Stimulated activated naive CD8-positive, alpha-beta T cell treated with anti-CD3 and anti-CD28 coated beads, Interleukin-15, Interleukin-2, amounts not matched to agents 100 U/mL and 50 U/mL, for 24 hours (primary cell): ENCODE measurements around the gene SCO1.
A peak's percentile ranks its signal among the peaks of the same experiment; 100 is the strongest.
"Not testable (repeated sequence)": the region's sequence is repeated elsewhere in the genome, so short reads cannot be mapped to it uniquely, and the experiment has no call there.

ENCODE experiments used
- ATAC-seq: fragments of 150-1000 bp; cut with Tn5 transposase; one replicate; pipeline ENCODE4 v1.10.0; 2021
- DNase-seq: peaks from one replicate; pipeline ENCODE4 v3.0.0; 2021

The SCO1 gene

DNA sequence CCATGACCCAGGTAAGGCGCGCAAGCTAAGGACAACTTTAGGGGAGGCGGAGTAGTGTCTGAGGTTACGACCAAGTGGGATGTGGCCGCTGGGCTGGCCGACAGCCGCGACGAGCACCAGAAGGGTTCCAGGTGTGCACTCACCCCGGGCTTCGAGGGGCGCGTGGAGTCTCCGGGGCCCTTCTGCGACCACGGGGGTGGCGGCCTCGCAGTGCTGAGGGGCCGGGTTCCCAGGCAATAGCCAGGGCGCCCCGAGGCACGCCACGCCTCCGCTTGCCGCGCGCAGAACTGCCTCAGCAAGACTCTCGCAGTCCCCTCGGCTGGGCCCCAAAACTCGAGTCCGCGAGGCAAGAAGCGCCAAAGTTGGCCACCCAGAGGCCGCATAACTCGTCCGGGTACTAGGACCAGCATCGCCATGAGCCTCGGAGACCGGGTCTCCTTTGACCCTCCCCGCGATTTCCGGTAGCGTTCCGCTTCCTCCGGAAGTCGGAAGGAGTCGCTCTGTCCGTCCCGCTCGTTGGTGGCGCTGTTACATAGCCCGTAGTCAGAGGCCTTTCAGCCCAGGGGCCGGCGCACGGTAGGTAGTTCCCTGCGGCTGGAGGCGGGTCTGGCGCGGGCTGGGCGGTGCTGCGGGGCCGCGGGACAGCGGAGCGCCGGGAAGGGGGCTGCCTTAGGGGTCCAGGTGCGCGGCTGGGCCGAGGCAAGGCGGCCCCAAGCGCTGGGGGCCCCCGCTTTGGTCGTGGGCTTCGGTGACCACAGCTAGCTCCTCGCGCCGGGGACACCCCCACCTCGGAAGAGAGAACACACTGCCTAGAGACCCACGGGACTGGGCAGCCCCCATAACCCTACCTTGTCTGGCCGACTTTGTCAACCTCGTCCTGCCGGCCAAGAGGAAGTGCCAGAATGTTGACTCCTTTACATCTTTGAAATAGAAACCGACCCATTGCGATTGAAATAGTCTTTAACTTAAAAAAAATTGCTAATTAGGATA lies at the start of gene SCO1, which contains the start of gene ADPRM:
TSS of gene SCO1 (minus strand) at position 442 of the 990 bp plus-strand sequence. CDS start at position 416, 26 bp downstream.
TSS of gene ADPRM (plus strand) at position 503 of the 990 bp plus-strand sequence. CDS start 7,333 bp downstream, outside the sequence.
- DNase-seq = peak; percentile 91
- ATAC-seq = peak; percentile 99

- ATAC-seq = no peak
Measured at GRCh38 chr17:10745231-10745630, 47.9 kb upstream of the SCO1 start.

GRCh38 chr17:10744501-10745000 lies 47.2 kb upstream of the SCO1 start:
- peak; percentile 43 for ATAC-seq
- DNase-seq = no peak

More at GRCh38 chr17:10745231-10745630, 47.9 kb upstream of the SCO1 start:
- no peak for DNase-seq

DNA sequence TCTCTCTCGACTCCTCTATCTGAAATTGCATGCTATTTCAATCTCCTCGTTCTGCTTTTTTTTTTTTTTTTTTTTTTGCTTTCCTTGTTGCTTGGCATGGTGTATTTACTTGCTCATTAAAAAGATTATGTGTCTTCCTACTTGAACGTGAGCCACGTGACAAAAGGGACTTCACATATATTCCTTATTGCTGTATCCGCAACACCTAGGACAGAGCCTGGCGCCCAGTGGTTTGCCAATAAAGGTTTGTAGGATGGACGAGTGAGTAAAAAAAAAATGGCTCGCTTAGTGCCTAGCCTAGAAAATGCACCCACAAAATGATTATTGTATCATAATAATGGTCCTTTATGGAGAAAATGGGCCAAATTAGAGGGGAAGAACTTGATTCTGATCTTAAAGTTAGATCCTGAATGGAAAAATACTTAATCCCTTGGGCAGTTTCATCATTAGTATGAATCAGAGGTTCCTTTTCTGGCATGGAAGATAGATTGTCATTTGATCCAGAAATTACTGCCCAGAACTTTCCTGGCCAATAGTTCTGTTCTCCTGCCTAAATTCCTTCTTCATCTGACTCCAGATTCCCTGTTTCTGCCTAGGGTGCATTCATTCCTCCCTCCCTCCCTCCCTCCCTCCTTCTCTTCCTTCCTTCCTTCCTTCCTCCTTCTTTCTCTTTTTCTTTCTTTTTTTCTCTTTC lies 46.1 kb upstream of the SCO1 start:
- no peak for ATAC-seq
- DNase-seq = no peak

GRCh38 chr17:10742431-10742830 lies 45.1 kb upstream of the SCO1 start:
- ATAC-seq (no peak), DNase-seq (no peak)

GRCh38 chr17:10741416-10742135 lies 44.2 kb upstream of the SCO1 start:
- ATAC-seq = no peak

GRCh38 chr17:10739386-10739785 lies 42.1 kb upstream of the SCO1 start:
- ATAC-seq = no peak
- no peak for DNase-seq

More at GRCh38 chr17:10741416-10742135, 44.2 kb upstream of the SCO1 start:
- no peak for DNase-seq

DNA sequence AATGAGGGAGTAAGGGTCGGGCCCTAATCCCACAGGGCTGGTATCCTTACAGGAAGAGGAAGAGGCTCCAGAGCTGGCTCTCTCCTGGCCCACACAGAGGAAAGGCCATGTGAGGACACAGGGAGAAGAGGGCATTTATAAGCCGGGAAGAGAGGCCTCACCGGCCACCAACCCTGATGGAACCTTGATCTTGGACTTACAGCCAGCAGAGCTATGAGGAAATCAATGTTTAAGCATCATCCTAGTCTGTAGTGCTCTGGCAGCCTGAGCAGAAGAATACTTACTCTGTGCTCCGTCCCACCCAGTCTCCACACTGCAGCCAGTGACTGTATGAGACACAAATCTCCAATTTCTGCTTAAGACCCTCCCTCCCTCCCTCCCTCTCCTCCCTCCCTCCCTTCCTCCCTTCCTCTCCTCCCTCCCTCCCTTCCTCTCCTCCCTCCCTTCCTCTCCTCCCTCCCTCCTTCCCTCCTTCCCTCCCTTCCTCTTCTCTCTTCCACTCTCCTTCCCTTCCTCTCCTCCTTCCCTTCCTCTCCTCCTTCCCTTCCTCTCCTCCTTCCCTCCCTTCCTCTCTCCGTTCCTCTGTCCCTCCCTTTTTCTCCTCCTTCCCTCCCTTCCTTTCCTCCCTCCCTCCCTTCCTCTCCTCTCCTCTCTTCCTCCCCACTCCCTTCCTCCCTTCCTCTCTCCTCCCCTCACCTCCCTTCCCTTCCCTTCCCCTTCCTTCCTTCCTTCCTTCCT lies 41.4 kb upstream of the SCO1 start:
- ATAC-seq (no peak), DNase-seq (no peak)

GRCh38 chr17:10737736-10738135 lies 40.4 kb upstream of the SCO1 start:
- no peak for DNase-seq
- no peak for ATAC-seq

GRCh38 chr17:10737168-10737622 lies 39.9 kb upstream of the SCO1 start:
- ATAC-seq (peak; percentile 23), DNase-seq (peak; percentile 49)

- DNase-seq (no peak), ATAC-seq (no peak)
Measured at GRCh38 chr17:10735821-10736220, 38.5 kb upstream of the SCO1 start.

DNA sequence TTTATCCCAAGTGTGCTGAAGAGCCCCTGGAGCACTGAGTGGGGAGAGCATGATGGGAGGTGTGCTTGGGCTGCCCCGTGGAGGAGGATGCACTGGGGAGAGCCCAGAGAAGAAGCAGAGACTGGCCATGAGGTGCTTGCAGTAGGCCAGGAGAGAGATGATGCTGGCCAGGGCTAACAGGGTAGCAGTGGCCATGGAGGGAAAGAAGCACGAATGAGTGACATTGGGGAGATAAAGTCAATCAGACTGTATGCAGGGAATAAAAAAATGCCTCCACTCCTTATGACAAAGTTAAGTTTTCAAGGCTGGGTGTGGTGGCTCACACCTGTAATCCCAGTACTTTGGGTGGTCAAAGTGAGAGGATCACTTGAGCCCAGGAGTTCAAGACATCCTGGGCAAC lies 37.9 kb upstream of the SCO1 start:
- DNase-seq = no peak
- no peak for ATAC-seq

- DNase-seq (no peak), ATAC-seq (no peak)
Measured at GRCh38 chr17:10733666-10734065, 36.3 kb upstream of the SCO1 start.

- DNase-seq = not testable (repeated sequence)
Measured at GRCh38 chr17:10732121-10732520, 34.8 kb upstream of the SCO1 start.

GRCh38 chr17:10731408-10731879 lies 34.1 kb upstream of the SCO1 start:
- no peak for ATAC-seq
- DNase-seq = no peak

More at GRCh38 chr17:10732121-10732520, 34.8 kb upstream of the SCO1 start:
- not testable (repeated sequence) for ATAC-seq

DNA sequence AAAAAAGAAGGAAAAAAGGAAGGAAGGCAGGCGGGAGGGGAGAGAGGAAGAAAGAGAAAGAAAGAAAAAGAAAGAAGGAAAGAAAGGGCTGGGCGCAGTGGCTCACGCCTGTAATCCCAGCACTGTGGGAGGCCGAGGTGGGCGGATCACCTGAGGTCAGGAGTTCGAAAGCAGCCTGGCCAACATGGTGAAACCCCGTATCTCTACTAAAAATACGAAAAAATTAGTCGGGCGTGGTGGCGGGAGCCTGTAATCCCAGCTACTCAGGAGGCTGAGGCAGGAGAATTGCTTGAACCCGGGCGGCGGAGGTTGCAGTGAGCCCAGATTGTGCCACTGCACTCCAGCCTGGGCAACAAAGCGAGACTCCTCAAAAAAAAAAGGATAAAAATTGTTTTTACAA lies 32.9 kb upstream of the SCO1 start:
- ATAC-seq = not testable (repeated sequence)
- peak; percentile 33 for DNase-seq

- ATAC-seq (peak; percentile 70), DNase-seq (peak; percentile 60)
Measured at GRCh38 chr17:10729334-10730193, 32.2 kb upstream of the SCO1 start, which contains the start of gene TMEM220. TMEM220 (minus strand) TSS chr17:10730023; CDS start chr17:10729851, 172 bp downstream.

DNA sequence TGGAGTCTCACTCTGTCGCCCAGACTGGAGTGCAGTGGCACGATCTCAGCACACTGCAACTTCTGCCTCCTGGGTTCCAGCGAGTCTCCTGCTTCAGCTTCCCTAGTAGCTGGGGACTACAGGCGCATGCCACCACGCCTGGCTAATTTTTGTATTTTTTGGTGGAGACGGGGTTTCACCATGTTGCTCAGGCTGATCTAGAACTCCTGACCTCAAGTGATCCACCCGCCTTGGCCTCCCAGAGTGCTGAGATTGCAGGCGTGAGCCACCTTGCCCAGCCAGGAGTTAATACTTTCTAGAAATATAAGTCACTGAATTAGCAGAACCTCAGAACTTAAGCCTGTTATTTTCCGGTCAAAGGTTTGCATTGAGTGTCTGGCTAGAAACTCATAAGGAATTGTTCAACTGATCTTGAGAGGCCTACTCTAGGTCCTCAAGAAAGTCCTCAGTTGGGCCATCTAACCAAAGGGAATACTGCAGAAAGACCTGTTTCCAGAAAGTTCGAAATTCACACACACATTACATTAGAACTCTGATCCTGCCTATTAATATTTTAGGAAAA lies 31.1 kb upstream of the SCO1 start:
- DNase-seq (no peak), ATAC-seq (no peak)

DNA sequence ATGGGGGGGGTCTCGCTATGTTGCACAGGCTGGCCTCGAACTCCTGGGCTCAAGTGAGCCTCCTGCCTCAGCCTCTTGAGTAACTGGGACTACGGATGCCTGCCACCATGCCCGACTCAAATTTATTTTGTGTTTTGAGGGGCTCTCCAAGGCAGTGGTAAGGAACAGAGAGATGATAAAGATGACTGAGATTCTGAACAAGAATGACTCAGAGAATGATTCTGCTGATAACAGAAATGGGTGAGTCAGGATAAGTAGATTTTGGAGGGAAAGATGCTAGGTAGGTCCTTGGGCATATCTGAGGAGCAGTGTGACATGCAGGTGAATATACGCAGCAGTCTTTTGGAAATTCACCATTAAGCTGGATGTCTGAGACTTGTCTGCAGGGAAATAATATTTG lies 29.9 kb upstream of the SCO1 start:
- no peak for DNase-seq
- ATAC-seq = peak; percentile 55
